PC-9 (cell line): ENCODE measurements around the gene JAG2. TPM values are rescaled to one million over a fixed set of nuclear protein-coding genes. Genes with fewer than 3 reads are reported as not detected.

ENCODE experiments used
- BruUV-seq: library from RNA; stranded (reverse); fragments of 400-500 nt; replicated peaks from 2 replicates; lab custom pipeline; 2021; lab: Mats Ljungman, UMichigan
- CTCF ChIA-PET: fragments of 300-600 bp; sonication (Branson Sonifier 250); formaldehyde crosslinking; loops from one replicate; lab custom pipeline; 2022; ENCODE audit warnings: antibody characterized with exemption; lab: Charles Lee
- POLR2A ChIA-PET: fragments of 300-600 bp; sonication (Branson Sonifier 250); formaldehyde crosslinking; loops from one replicate; lab custom pipeline; 2022; ENCODE audit warnings: antibody characterized with exemption; ENCODE audit not compliant: unreplicated experiment; lab: Charles Lee
- DNase-seq, 2 experiments: peaks; one replicate each; pipeline versions ENCODE4 v3.0.0 to v3.0.0-alpha.2; 2015 to 2022; ENCODE audit warnings: mixed read lengths in 1 of 2
- H2AFZ ChIP-seq: fragments of 200-600 bp; sonication (generic); 2 replicates; pipeline ENCODE4 v1.8.1; 2017; ENCODE audit warnings: antibody characterized with exemption
- H3F3A ChIP-seq: fragments of 200-600 bp; sonication (generic); 2 replicates; pipeline ENCODE4 v1.8.1; 2017; ENCODE audit warnings: antibody characterized with exemption, mild to moderate bottlenecking, low read depth; ENCODE audit not compliant: insufficient read depth
- H3K27ac ChIP-seq: fragments of 200-600 bp; sonication (generic); 2 replicates; pipeline ENCODE4 v1.6.1; 2016; ENCODE audit warnings: mixed run types
- H3K27me3 ChIP-seq: fragments of 200-600 bp; sonication (generic); 2 replicates; pipeline ENCODE4 v1.6.1; 2016; ENCODE audit warnings: low read depth, mixed run types; ENCODE audit not compliant: insufficient read depth
- H3K36me3 ChIP-seq: fragments of 200-600 bp; sonication (generic); 2 replicates; pipeline ENCODE4 v1.6.1; 2016; ENCODE audit warnings: low read depth, mixed run types
- H3K4me1 ChIP-seq: fragments of 200-600 bp; sonication (generic); replicated peaks from 2 replicates; pipeline ENCODE4 v1.6.1; 2016; ENCODE audit warnings: mixed run types; ENCODE audit not compliant: insufficient read depth
- H3K4me2 ChIP-seq: fragments of 200-600 bp; sonication (generic); 2 replicates; pipeline ENCODE4 v1.6.1; 2017; ENCODE audit warnings: mixed run types
- H3K4me3 ChIP-seq: fragments of 200-600 bp; sonication (generic); 2 replicates; pipeline ENCODE4 v1.6.1; 2016; ENCODE audit warnings: mixed run types
- H3K79me2 ChIP-seq: fragments of 200-600 bp; sonication (generic); 2 replicates; pipeline ENCODE4 v1.6.1; 2017; ENCODE audit warnings: low read depth, mixed run types
- H3K9me2 ChIP-seq: fragments of 200-600 bp; sonication (generic); 2 replicates; pipeline ENCODE4 v1.8.1; 2017; ENCODE audit warnings: mild to moderate bottlenecking; ENCODE audit not compliant: insufficient read depth
- H3K9me3 ChIP-seq: fragments of 200-600 bp; sonication (generic); 2 replicates; pipeline ENCODE4 v1.8.1; 2016; ENCODE audit warnings: low read depth; ENCODE audit not compliant: insufficient read depth
- H4K20me1 ChIP-seq: fragments of 200-600 bp; sonication (generic); 2 replicates; pipeline ENCODE4 v1.8.1; 2017; ENCODE audit not compliant: insufficient read depth
- CTCF ChIP-seq: fragments of 200-600 bp; sonication (generic); conservative IDR thresholded peaks from 2 replicates; pipeline ENCODE4 v1.6.1; 2017; ENCODE audit warnings: mixed run types, antibody characterized with exemption, mild to moderate bottlenecking, moderate library complexity
- EZH2 ChIP-seq: fragments of 200-600 bp; sonication (generic); IDR thresholded peaks from 2 replicates; pipeline ENCODE4 v1.8.0; 2017; ENCODE audit warnings: antibody characterized with exemption, low read depth
- intact Hi-C: fragments of 100-400 bp; cut with micrococcal nuclease; formaldehyde crosslinking; loops from one replicate; pipeline ENCODE4 v1.10.0; 2022; ENCODE audit not compliant: unreplicated experiment
- total RNA-seq: library from RNA; stranded (reverse); gene quantifications from 2 replicates; pipeline ENCODE4 v1.2.3, GENCODE V29; 2021

JAG2 gene
- total RNA-seq, 1 experiment from 2014 or later: 17.8 TPM

GRCh38 chr14:105153739-105154475 lies 14.7 kb downstream of the JAG2 start:
- H3K27ac ChIP-seq: no peak overlapping the region
- TF ChIP-seq CTCF (no peak), EZH2 (no peak)
- intact Hi-C loops: no loop called here
- BruUV-seq: no TSS peak
- CTCF ChIA-PET: no interaction called here
- H3K9me2 ChIP-seq: no peaks in the 10 kb centered on the region
- DNase-seq: no peak
- H3K4me2 ChIP-seq: no peak overlapping the region
- H3K4me3 ChIP-seq: no peak overlapping the region
- no peaks in the 10 kb centered on the region for H3F3A ChIP-seq
- H3K9me3 ChIP-seq: no peaks in the 10 kb centered on the region
- no peaks in the 10 kb centered on the region for H3K36me3 ChIP-seq
- no peak overlapping the region for H2AFZ ChIP-seq
- peaks cover 6% of the 10 kb centered on the region; the same call in 1 of the 2 replicates for H4K20me1 ChIP-seq
- no peaks in the 10 kb centered on the region for H3K27me3 ChIP-seq
- POLR2A ChIA-PET: interaction anchor here (0.6 kb wide), 1 partner anchor 40 kb away, joined by 6 read pairs; no protein-coding TSS in a partner anchor
- H3K79me2 ChIP-seq: no peaks in the 10 kb centered on the region
- no peaks in the 10 kb centered on the region for H3K4me1 ChIP-seq

GRCh38 chr14:105153331-105153731 lies 15.2 kb downstream of the JAG2 start:
- H4K20me1 ChIP-seq: peaks cover 6% of the 10 kb centered on the region; the same call in 1 of the 2 replicates
- H3K27ac ChIP-seq: no peak overlapping the region
- BruUV-seq: no TSS peak
- no peak overlapping the region for H2AFZ ChIP-seq
- H3F3A ChIP-seq: no peaks in the 10 kb centered on the region
- H3K9me3 ChIP-seq: no peaks in the 10 kb centered on the region
- H3K4me3 ChIP-seq: no peak overlapping the region
- no peak overlapping the region for H3K4me2 ChIP-seq
- no peaks in the 10 kb centered on the region for H3K79me2 ChIP-seq
- H3K36me3 ChIP-seq: no peaks in the 10 kb centered on the region
- ChIA-PET POLR2A (no interaction called here), CTCF (no interaction called here)
- intact Hi-C loops: no loop called here
- no peak for DNase-seq
- H3K27me3 ChIP-seq: no peaks in the 10 kb centered on the region
- TF ChIP-seq CTCF: no peak
- TF ChIP-seq EZH2: no peak
- H3K9me2 ChIP-seq: no peaks in the 10 kb centered on the region
- no peaks in the 10 kb centered on the region for H3K4me1 ChIP-seq

GRCh38 chr14:105152794-105153241 lies 15.8 kb downstream of the JAG2 start:
- Histone ChIP-seq H3K4me1 (no peaks in the 10 kb centered on the region), H3K36me3 (no peaks in the 10 kb centered on the region), H4K20me1 (peaks cover 6% of the 10 kb centered on the region; the same call in 1 of the 2 replicates), H3K27ac (no peak overlapping the region), H3K4me2 (no peak overlapping the region), H3K9me3 (no peaks in the 10 kb centered on the region), H3K4me3 (no peak overlapping the region), H3K27me3 (no peaks in the 10 kb centered on the region), H3K79me2 (no peaks in the 10 kb centered on the region), H3K9me2 (no peaks in the 10 kb centered on the region), H2AFZ (no peak overlapping the region), H3F3A (no peaks in the 10 kb centered on the region)
- TF ChIP-seq CTCF (no peak), EZH2 (no peak)
- no peak for DNase-seq
- no TSS peak for BruUV-seq
- intact Hi-C loops: no loop called here
- ChIA-PET POLR2A (interaction anchor here (0.8 kb wide), 1 partner anchor 32 kb away, joined by 3 read pairs; no protein-coding TSS in a partner anchor), CTCF (no interaction called here)
